NCI-H748 (cell line): ENCODE data around the gene EVC2.

Experiments
- DNase-seq: peaks from one replicate; lab custom pipeline; 2025; ENCODE audit not compliant: unreplicated experiment; lab: John Stamatoyannopoulos, UW

EVC2 gene, protein sequence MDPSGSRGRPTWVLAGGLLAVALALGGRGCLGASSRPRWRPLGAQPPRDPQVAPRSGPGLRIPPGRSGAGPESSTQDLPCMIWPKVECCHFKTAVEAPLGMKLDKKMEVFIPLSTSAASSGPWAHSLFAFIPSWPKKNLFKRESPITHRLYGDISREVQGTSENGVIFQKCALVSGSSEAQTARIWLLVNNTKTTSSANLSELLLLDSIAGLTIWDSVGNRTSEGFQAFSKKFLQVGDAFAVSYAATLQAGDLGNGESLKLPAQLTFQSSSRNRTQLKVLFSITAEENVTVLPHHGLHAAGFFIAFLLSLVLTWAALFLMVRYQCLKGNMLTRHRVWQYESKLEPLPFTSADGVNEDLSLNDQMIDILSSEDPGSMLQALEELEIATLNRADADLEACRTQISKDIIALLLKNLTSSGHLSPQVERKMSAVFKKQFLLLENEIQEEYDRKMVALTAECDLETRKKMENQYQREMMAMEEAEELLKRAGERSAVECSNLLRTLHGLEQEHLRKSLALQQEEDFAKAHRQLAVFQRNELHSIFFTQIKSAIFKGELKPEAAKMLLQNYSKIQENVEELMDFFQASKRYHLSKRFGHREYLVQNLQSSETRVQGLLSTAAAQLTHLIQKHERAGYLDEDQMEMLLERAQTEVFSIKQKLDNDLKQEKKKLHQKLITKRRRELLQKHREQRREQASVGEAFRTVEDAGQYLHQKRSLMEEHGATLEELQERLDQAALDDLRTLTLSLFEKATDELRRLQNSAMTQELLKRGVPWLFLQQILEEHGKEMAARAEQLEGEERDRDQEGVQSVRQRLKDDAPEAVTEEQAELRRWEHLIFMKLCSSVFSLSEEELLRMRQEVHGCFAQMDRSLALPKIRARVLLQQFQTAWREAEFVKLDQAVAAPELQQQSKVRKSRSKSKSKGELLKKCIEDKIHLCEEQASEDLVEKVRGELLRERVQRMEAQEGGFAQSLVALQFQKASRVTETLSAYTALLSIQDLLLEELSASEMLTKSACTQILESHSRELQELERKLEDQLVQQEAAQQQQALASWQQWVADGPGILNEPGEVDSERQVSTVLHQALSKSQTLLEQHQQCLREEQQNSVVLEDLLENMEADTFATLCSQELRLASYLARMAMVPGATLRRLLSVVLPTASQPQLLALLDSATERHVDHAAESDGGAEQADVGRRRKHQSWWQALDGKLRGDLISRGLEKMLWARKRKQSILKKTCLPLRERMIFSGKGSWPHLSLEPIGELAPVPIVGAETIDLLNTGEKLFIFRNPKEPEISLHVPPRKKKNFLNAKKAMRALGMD

DNA sequence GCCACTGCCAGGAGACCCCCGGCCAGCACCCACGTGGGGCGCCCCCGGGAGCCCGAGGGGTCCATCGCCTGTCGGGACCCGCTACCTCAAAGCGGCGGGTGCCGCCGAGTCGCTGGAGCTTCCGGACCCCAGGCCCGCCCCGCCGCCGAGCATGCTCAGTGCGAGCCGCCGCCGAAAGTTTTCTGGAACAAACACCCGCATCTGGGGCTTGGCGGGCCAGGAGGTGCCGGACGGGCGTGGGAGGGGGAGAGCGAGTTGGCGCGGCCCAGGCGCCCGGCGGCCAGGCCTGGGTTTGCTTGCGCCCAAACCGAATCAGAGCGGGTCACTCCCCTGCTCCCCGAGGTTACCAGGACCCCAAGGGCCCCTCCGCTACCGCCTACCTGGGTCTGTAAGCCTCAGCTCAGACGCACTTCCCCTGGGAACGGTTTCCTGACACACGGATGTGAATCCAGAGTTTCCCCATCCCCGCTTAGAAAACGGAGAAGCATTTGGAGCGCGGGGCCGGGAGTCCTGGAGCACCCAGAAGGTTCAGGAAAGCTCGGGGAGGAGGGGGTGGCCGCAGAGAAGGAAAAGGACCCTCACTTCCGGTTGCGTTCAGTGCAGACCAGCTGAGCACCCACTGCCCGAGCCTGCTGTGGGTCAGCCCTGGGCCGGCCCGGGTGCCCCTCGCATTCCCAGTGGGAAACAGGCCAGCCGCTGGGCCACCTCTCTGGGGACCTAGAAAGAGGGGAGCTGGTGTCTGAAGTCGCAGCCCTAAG, at the start of gene EVC2:
Gene EVC2, minus strand, starts transcription at position 111 of the 758 bp plus-strand sequence. Its CDS starts 46 bp downstream, at position 65.
- DNase-seq: no peak

DNA sequence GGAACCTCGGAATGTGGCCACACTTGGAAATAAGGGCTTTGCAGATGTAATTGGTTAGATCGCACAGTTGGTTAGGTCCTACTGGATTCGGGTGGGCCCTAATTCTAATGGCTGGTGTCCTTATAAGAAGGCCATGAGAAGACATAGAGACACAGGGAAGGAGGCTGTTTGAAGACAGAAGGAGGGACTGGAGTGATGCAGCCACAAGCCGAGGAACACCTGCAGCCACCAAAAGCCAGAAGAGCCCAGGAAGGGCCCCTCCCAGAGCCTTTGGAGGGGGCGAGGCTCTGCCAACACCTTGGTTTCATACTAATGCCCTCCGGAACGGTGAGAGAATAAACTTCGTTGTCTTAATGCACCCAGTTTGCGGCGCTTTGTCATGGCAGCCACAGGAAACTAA, 49.6 kb upstream of the EVC2 start:
- DNase-seq: no peak

DNA sequence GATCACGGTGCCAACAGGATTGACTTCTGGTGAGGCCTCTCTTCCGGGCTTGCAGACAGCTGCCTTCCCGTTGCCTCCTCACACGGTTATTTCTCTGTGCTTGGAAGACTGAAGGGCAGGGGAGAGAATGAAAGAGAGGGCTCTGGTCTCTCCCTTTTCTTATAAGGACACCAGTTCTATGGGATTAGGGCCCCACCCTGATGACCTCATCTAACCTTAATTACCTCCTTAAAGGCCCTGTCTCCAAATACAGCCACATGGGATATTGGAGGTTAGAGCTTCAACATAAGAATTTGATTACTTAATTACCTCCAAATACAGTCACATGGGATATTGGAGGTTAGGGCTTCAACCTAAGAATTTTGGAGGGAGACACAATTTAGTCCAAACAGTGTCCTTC, 49.2 kb upstream of the EVC2 start:
- no peak for DNase-seq

DNA sequence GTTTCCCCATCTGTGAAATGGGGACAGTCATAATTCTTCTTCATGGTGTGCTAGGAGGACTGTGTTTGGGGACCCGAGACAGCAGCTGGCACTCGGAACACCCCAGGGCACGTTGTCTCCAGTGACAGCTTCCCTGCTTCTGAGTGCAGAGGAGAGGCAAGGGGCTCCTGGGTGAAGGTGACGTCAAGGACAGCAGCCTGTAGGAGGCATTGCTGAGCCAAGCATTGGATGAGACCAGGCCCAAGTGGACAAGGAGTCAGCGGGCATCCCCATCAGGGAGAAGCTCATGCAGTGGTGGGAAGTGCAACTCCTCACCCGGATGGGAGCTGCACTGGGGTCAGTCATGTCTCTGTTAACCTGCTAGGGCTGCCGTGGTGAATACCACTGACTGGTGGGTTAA, 48.7 kb upstream of the EVC2 start:
- no peak for DNase-seq

DNA sequence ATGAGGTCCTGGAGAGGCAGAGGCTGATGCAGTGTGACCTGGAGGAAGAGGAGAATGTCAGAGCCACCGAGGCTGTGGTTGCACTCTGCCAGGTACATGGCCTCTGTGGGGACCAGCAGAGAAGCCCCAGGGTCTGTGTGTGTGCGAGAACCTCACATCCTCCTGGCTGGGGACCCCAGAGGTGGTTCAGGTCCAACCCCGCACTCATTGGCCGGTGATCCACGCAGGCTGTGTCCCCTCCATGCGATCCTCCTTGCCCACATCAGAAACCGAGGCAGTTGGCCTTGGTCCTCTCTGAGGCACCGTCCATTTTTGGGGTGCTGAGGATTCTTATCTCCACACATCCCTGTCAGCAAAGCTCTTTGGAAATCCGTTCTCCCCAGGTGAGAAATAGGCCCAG, 47.9 kb upstream of the EVC2 start:
- DNase-seq: no peak

DNA sequence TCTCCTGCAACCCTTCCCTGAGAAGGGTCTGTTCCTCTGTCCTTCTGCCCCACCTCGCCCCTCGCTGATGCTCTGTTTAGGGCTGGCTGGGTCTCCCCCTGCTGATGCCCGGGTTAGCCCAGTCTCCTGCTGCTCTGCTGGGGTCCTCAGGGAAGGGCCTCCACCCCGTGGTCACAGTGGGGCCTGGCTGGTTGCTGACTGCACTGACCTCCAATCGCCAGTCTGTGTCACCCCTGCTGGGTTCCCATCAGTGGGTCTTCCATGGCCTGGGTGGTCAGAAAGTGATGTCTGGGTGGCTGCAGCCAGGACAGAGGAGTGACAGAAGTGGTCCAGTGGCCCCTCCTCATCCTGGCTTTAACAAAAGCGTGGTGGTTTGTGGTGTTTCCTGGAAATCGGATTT, 47.3 kb upstream of the EVC2 start:
- DNase-seq: no peak

DNA sequence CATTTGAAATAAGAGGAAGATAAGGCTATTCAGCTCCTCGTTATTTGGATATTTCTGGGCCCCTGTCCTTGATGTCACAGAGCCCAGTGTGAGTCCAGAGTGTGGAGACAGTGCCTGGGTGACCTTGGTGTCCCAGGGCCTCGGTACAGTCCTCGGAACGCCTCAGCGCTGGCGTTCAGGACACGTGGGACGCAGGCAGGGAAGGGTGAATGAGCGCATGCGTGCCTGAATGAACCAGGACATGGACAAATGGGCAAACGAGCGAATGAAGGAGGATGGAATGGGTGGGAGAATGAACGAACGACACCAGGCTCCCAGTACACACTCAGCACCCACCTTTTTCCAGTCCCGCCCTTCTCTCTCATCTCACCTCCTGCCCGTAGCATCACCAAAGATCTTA, 46.8 kb upstream of the EVC2 start:
- no peak for DNase-seq

DNA sequence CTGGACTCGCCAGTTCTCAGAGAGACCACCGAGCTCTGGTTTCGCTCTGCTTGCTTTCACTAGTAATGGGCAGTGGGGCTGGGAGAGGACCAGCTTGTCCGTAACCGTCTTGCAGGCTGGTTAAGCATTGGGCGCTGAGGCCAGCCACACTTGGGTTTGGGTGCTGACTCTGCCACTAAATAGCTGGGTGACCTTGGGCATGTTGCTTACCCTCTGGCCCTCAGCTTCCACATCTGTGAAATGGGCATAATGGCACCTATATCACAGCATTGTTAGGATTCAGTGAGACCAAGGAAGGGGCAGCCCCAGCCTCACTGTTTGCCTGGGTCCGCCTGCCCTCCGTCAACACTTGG, 46.1 kb upstream of the EVC2 start:
- no peak for DNase-seq

DNA sequence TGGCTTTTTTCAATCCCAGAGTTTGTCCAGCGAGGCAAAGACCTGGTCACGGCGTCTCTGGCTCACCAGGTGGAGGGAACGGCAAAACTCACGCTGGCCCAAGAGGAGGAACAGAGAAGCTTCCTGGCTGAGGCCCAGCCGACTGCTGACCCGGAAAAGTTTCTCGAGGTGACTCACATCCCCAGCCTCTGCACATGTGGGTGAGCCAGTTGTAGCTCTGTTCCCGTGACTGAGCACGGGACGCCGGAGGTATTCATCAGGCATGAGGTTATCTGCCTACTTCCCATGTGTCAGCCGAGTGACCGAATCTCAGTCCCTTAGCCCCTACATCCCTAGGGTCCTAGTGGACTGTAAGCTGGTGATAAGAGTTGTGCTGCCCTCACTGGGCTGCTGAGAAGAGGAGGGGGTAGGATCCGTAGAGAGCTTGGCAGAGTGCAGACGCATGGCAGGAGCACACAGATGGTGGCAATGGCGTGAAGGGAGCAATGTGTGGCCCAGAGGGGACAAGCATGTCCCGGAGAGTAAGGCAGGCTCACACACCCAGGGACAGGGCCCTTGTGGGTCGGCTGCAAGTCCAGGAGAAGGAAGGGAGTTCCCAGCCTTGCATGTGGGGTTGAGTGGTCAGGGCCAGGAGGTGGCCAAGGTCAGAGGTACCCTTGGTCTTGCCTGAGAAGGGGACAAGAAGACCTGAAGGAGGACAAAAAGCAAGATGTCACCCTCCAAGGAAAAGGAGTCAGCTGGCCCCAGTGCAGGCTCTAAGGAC, 45.6 kb upstream of the EVC2 start:
- DNase-seq: no peak

DNA sequence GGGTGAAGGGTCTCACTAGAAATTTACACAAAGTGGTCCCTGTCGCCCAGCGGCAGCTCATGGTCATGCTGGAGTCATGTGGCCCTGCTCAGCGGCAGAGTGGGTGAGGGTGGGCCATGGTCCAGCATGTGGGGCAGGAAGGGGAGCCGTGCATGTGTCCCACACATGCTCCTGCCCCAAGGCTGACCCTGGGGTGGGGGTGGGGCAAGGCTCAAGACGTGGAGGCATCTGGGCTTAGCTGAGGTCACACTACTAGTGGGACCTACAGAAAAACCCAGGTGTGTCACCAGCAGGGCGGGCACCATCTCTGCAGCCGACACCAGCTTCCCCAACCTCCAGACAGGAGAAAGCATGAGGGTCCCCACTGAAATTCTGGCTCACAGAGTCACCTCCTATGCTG, 45.0 kb upstream of the EVC2 start:
- no peak for DNase-seq

DNA sequence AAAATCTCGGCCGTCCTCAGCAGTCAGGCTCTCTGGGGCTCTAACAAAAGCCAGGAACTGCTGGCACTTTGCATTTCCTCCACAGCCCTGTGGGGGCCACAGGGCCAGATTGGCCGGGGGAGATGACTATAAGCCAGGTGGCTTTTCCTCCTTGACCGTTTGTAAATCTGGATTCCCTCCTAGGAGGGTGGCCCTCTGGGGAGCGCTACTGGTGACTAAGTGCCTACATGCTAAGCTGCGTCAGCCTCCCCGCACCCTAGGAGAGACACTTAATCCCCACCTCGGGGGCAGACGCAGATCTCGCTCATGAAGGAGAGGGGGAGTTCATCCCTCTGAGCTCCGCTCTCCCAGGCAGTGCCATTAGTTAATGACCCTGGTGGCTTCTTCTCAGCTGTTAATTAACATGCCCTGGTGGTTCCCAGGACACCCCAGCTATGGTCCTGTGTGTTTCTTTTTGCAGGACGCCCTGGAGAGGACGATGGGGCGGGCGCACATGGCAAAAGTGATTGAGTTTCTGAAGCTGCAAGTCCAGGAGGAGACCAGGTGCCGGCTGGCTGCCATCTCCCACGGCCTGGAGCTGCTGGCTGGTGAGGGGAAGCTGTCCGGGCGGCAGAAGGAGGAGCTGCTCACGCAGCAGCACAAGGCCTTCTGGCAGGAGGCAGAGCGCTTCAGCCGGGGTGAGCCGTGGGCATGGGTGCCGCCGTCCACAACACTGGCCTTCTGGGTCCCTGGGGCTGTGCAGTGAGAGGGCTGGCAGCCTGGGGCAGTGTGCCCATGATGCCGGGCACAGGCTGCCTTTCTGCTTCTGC, 44.2 kb upstream of the EVC2 start:
- DNase-seq: no peak

DNA sequence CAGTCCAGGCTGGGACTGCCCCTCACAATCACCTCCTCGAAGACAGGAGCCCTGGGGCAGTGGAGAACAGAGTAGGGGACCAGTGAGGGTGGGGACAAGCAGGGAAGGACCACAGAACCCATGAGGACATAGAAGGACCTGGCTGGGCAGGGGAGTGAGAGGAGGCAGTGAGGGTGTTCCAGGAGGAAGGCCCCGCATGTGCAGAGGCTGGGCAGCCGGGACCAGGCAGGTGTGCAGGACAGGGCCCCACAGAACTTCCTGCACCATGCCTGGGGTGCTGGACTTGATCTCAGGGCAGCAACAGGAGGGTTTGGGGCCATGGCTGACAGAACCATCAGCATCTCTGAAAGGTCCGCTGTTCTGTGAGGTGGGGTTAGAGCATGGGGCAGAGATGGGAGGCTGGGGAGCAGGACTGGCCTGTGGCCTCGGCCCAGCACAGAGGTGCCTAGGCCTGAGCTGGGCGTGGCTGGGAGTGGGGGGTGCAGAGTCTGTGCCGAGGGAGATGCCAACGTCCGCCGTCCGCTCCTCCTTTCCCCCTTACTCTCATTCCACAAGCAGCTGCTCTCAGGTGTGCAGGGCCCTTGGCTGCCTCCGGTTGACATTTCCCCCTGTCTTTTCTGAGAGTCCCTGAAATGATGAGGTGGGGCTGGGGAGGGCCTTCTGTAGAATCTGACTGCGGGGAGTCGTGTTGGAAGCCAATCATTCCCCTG, 43.5 kb upstream of the EVC2 start:
- no peak for DNase-seq

DNA sequence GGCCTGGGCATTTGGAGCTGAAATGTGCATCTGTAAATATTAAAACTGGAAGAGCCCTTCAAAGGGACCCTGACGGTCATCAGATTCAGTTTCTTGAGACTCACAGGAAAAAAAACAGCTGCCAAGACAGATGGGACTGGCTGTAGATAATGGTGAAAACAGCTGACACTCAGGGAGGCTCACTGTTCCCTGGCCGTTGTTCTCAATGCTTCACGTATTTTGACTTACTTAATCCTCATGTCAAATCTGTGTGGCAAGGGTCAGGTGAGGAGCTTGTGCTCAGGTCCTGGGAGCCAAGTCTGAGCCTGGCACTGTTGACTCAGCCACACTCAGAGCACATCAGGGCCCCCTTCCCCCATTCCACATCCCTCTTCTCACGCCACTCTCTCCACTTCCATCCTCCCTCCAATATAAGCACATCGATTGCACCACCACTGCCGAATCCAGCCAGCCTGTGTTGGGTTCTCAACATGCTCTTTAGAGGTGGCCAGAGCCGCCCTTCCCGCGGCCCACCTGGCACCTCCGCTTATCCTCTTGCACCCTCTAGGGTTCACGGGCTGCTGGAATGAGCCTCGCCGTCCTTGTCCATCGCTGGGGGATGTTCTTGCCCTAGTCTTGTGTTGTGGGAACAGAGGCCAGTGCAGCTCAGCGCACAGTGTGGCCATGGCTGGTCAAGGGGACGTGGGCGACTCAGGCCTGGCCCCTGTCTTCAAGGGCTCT, 42.7 kb upstream of the EVC2 start:
- DNase-seq: no peak

DNA sequence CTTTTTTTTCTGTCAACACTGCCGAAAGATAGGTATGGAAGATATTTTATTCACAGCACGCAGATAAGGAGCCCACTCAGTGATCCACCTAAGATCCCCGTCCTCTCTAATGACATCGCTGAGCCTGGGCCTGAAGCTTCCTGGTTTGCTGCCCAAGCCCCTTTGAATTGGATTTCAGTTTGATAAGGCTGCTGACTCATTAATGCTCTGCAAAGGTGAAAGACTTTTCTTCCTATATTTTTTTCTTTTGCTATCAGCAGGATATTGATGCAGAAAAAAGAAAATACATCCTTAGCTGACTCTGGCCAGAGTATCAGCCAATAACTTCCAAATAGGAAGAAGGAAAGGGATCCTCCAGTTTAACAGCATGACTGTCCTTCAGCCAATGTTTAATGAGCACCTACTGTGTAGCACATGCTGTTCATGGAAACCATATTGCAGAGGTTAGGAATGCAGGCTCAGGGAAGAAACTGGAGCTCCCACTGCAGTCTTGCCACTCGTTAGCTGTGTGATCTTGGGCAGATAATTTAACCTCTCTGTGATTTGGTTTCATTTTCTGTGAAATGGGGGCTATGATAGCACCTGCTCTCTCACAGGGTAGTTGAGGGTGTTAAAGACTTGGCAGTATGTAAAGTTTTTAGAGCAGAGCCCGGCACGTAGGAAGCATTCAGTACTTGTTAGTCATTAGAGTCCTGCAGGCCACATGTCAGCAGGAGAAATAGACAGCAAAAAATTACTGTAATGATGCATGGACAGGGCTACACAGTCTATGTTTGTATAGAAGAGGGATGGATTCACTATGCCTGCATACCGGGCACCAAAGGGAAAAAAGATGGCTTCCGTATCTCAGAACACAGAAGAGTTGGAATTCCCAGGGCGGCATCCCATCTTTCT, 41.9 kb upstream of the EVC2 start:
- no peak for DNase-seq

DNA sequence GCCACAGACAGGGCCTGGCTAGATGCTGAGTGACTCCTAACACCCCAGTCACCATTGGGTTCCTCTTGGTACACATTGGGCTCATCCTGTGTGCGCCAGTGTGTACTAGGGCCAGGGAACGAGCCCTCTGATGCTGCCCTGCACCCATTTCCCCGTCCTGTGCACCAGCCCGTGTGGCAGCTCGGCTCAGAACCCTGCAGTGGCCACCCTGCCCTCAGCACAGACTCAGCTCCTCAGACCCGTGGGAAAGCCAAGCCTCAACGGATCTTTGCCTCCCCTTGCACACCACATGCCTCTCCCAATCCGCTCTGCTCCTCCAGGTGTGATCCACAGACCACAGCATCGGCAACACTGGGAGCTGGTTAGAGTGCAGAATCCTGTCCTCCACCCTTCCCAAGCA, 41.2 kb upstream of the EVC2 start:
- no peak for DNase-seq

DNA sequence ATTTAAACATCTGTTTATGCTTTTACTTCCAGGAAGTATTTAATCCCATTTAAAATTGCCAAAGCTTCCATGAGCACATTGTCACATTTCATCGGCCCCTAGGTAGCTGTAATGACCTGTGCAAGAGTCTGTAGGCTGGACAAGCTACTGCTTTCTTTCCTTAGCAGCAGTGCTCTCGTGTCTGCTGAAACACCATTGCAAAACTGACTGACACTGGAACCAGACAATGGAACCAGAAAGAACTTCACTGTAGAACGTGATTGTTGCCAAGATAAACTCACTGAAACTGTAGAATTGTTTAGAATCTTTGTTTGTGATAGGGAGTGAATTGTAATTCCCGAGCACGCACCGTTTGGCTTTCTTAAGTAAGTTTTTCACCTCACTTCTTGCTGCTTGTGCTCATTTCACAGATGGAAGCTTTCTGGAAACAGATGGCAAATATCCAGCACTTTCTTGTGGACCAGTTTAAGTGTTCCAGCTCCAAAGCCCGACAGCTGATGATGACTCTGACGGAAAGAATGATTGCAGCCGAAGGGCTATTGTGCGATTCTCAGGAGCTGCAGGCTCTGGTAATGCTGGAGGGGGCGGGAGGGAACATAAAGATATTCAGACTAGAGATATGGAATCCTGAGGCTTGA, 39.5 kb upstream of the EVC2 start:
- no peak for DNase-seq
